Psoas muscle (tissue), 8 donors: Measurements from ENCODE around the gene SLIT3. TPM values are rescaled to one million over a fixed set of nuclear protein-coding genes. Genes with fewer than 3 reads are reported as not detected.

Experiments used
- ATAC-seq, 4 donors: fragments of 200-7000 bp; cut with Tn5 transposase; one replicate each; pipeline ENCODE4 v1.9.1; 2020; ENCODE audit warnings: moderate library complexity in 3 of 4, mild to moderate bottlenecking in 2 of 4
- DNase-seq, 2 donors: peaks; one replicate each; pipeline ENCODE4 v3.0.0-alpha.2; 2020
- H3K27ac ChIP-seq: fragments of 200-600 bp; one replicate; pipeline ENCODE4 v1.8.0; 2022
- H3K27me3 ChIP-seq, 3 donors: fragments of 200-600 bp in 1 of 3; one replicate each; pipeline versions ENCODE4 v1.6.1 to v1.8.0; 2013 to 2022; ENCODE audit warnings: low read length in 2 of 3, mild to moderate bottlenecking in 2 of 3, moderate library complexity in 1 of 3; ENCODE audit not compliant: insufficient read depth in 3 of 3
- H3K36me3 ChIP-seq, 2 donors: fragments of 200-600 bp in 1 of 2; one replicate each; pipeline versions ENCODE4 v1.6.1 to v1.8.0; 2013 to 2022; ENCODE audit warnings: low read depth in 1 of 2, mild to moderate bottlenecking in 1 of 2, moderate library complexity in 1 of 2; ENCODE audit not compliant: insufficient read depth in 1 of 2
- H3K4me1 ChIP-seq: fragments of 200-600 bp; one replicate; pipeline ENCODE4 v1.8.0; 2022
- H3K4me3 ChIP-seq: fragments of 200-600 bp; one replicate; pipeline ENCODE4 v1.8.0; 2022; ENCODE audit warnings: mild to moderate bottlenecking
- H3K9me3 ChIP-seq: fragments of 200-600 bp; one replicate; pipeline ENCODE4 v1.8.0; 2022
- WGBS, 3 donors: extraction: QIAGEN DNeasy Blood & Tissue Kit; methylation state at CpG; one replicate each; pipeline versions ENCODE4 v1.1.6 to v1.1.7; 2013; 5-methylcytosine and 5-hydroxymethylcytosine counted together
- intact Hi-C, 2 donors: fragments of 100-400 bp; cut with DNase I; formaldehyde crosslinking; loops; one replicate each; pipeline versions ENCODE4 v1.11.0 to v1.14.2; 2022
- polyA plus RNA-seq, 3 donors: library from polyadenylated mRNA; stranded (reverse); fragments of 200-250 nt; gene quantifications; one replicate each; pipeline ENCODE4 v1.2.3, GENCODE V29; 2013
- total RNA-seq, 4 donors: library from RNA; stranded (reverse); fragmentation: NEBNext Ultra II Directional in 2 of 4; extraction: Animal tissue kit (Norgen Biotek cat#: 25700) in 2 of 4; gene quantifications; one replicate each; pipeline versions ENCODE4 v1.2.1 to v1.2.4, GENCODE V29; 2021 to 2023
- TF ChIP-seq, protein P1 (sequence below): fragments of 200-600 bp; IDR thresholded peaks from one replicate; pipeline ENCODE4 v1.8.0; 2022; ENCODE audit warnings: antibody characterized with exemption
- donor health status: healthy with polysubstance abuse.
- donor health status: DM: no; HTN: no; CAD: no; lungs with moderate emphysema.
- donor health status: Bipolar disorder and iron deficiency.
- donor health status: healthy.
- donor health status: DM: yes; HTN: yes; CAD: no.
- donor health status: DM: no; HTN: no; CAD: no.
- donor health status: DM: no; HTN: no; CAD: no.
- donor health status: DM: yes; HTN: yes; CAD: no.

The SLIT3 gene
- total and polyA plus RNA-seq, 7 donors, result 0.81 to 5.9 (median 2.1) TPM

DNA sequence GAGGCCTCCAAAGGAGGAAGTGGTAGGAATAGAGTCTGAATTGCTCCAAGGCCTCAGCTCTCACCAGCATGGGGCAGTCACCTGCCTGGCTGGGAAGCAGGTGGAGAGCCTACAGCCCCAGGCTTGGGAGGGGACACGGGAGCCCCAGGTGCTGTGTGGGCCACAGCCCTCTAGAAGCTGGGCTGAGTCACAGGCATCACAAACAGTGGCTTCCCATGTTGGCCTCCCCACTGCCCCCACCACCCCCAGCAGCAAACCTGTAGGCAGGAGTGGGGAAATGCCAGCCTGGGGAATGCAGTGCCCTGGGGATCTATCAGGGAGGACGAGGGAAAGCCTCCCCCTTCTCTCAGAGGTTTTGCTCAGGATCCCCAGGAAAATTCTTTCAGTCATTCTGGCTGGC lies 309.6 kb downstream of the SLIT3 start:
- no peaks in the 10 kb centered on the region for H3K9me3 ChIP-seq
- TF ChIP-seq, protein P1, sequence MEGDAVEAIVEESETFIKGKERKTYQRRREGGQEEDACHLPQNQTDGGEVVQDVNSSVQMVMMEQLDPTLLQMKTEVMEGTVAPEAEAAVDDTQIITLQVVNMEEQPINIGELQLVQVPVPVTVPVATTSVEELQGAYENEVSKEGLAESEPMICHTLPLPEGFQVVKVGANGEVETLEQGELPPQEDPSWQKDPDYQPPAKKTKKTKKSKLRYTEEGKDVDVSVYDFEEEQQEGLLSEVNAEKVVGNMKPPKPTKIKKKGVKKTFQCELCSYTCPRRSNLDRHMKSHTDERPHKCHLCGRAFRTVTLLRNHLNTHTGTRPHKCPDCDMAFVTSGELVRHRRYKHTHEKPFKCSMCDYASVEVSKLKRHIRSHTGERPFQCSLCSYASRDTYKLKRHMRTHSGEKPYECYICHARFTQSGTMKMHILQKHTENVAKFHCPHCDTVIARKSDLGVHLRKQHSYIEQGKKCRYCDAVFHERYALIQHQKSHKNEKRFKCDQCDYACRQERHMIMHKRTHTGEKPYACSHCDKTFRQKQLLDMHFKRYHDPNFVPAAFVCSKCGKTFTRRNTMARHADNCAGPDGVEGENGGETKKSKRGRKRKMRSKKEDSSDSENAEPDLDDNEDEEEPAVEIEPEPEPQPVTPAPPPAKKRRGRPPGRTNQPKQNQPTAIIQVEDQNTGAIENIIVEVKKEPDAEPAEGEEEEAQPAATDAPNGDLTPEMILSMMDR, result no peak
- no peaks in the 10 kb centered on the region for H3K4me1 ChIP-seq
- intact Hi-C loops, result loop anchor here in 1 of 2 donors (5.0 kb wide), 2 partner anchors 311 to 576 kb away; partner anchors contain the start of gene SLIT3
- H3K27me3 ChIP-seq, result no peaks in the 10 kb centered on the region
- H3K27ac ChIP-seq, result no peak overlapping the region
- no peaks in the 10 kb centered on the region for H3K36me3 ChIP-seq
- DNase-seq (no peak), ATAC-seq (no peak)
- 85 to 92% (median 86%) methylated on average over 2 of the region's 2 CpGs for WGBS, 3 donors
- no peak overlapping the region for H3K4me3 ChIP-seq

DNA sequence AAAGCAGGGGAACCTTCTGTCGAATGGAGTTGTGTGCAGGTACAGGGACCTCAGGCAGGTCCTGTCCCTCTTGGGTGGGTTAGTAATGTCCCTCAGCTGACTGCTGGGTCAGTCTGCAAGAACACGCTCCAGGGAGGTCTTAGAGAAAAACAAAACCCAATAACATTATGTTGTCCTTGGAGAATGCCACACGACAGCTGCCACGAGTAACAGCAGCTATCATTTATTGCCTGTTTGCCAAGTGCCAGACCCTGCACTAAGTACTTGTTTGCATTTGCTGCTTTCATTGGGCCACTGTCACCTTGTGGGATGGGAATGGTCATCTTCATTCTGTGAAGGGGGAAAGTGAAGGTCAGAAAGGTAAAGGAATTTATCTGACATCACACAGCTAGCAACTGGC lies 310.3 kb downstream of the SLIT3 start:
- ATAC-seq, result no peak
- H3K4me3 ChIP-seq, result no peak overlapping the region
- H3K27me3 ChIP-seq, result no peaks in the 10 kb centered on the region
- intact Hi-C loops, result loop anchor here in 1 of 2 donors (5.0 kb wide), 2 partner anchors 312 to 577 kb away; partner anchors contain the start of gene SLIT3
- no peaks in the 10 kb centered on the region for H3K36me3 ChIP-seq
- TF ChIP-seq, protein P1, result no peak
- no peak for DNase-seq
- no peaks in the 10 kb centered on the region for H3K9me3 ChIP-seq
- no peak overlapping the region for H3K27ac ChIP-seq
- WGBS, 3 donors, result 35 to 49% (median 40%) methylated on average over 4 of the region's 4 CpGs
- H3K4me1 ChIP-seq, result no peaks in the 10 kb centered on the region

DNA sequence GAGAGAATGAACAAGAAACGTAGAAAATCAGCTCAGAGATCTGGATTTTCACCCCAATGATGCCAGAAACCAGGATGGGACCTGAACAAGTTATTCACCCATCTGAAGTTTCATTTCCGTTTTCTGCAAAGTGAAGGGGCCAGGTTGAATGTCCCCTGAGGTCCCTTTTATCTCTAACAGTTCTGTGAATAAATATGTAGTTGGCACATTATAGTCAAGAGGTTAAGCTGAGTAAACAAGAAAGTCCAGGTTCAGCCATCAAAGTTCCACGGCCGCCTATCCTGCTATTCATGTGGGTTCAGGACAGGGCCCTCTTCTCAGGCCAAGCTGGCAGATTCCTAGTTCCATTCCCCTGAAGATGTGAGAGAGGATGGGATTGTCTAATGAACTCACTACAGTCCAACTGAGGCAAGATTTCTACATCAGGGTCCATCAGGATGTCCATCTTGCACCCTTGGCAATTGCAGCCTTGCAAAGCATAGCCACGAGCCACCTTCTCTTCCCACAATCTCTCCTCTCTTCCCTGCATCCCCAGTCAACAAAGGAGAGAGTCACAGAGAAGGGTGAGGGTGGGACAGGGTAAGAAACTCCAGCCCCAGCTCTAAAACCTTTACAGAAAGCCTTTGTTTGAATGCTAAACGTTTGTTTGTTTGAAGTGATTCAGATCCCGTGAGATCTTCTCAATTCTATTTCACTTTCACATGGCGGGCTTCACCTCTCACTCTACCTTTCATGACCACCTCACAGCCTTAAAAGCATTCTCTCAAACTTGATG lies 311.0 kb downstream of the SLIT3 start:
- no peak for DNase-seq
- intact Hi-C loops, result loop anchor here (2.0 to 10.0 kb wide), 6 partner anchors 305 to 592 kb away; partner anchors contain the start of genes SLIT3 (in 1 of the 2) and SPDL1 (in 1 of the 2)
- no peak overlapping the region for H3K27ac ChIP-seq
- H3K9me3 ChIP-seq, result no peaks in the 10 kb centered on the region
- no peak for ATAC-seq
- no peaks in the 10 kb centered on the region for H3K4me1 ChIP-seq
- TF ChIP-seq, protein P1, result no peak
- 79 to 84% (median 83%) methylated on average over 8 of the region's 8 CpGs for WGBS, 3 donors
- H3K27me3 ChIP-seq, result no peaks in the 10 kb centered on the region
- H3K4me3 ChIP-seq, result no peak overlapping the region
- H3K36me3 ChIP-seq, result no peaks in the 10 kb centered on the region

DNA sequence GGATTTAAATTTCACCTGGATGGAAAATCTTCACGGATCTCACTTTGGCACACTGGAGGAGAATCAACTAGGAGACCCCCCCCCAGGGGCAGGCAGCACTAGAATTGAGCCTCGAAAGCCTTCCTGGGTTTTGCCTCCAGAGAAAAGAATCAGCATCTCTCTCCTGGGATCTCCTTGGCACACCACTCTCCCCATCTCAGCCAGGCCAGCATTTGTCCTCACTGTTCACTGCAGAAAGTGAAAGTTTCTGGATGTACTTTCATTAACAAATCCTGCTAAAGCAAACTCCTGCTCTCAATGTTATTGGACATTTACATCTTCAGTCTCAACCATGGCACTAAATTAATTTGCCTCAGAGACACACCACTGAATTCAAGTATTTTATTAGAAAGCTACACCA lies 312.2 kb downstream of the SLIT3 start:
- no peaks in the 10 kb centered on the region for H3K27me3 ChIP-seq
- H3K4me3 ChIP-seq, result no peak overlapping the region
- no peak for ATAC-seq
- H3K36me3 ChIP-seq, result no peaks in the 10 kb centered on the region
- H3K27ac ChIP-seq, result no peak overlapping the region
- H3K4me1 ChIP-seq, result no peaks in the 10 kb centered on the region
- TF ChIP-seq, protein P1, result no peak
- intact Hi-C loops, result loop anchor here (2.0 to 10.0 kb wide), 4 partner anchors 304 to 594 kb away; partner anchors contain the start of gene SPDL1 (in 1 of the 2)
- WGBS, 3 donors, result 35 to 54% (median 46%) methylated on average over 2 of the region's 2 CpGs
- no peaks in the 10 kb centered on the region for H3K9me3 ChIP-seq
- no peak for DNase-seq
